HL-60 (cell line): Measurements from ENCODE around the gene RAP1GAP2.

Experiments
- DNase-seq, 2 experiments: peaks; one replicate each; pipeline ENCODE4 v3.0.0-alpha.2; 2010 to 2020; ENCODE audit warnings: low read depth in 1 of 2, low spot score in 1 of 2
- H3K27ac ChIP-seq: fragments of 250-450 bp; sonication (Bioruptor Pico); replicated peaks from 2 replicates; pipeline ENCODE4 v1.5.1; 2020; ENCODE audit warnings: mild to moderate bottlenecking, moderate library complexity
- H3K27me3 ChIP-seq: fragments of 250-450 bp; sonication (Bioruptor Pico); 2 replicates; pipeline ENCODE4 v1.5.1; 2021; ENCODE audit warnings: mild to moderate bottlenecking, moderate library complexity; ENCODE audit not compliant: insufficient read depth, poor library complexity, severe bottlenecking
- H3K4me3 ChIP-seq: replicated peaks from 2 replicates; pipeline ENCODE4 v1.5.1; 2011; ENCODE audit warnings: mild to moderate bottlenecking, control low read depth, low read length; ENCODE audit not compliant: insufficient read depth
- GABPA ChIP-seq: IDR thresholded peaks from 2 replicates; pipeline ENCODE4 v1.6.1; 2012; ENCODE audit warnings: low read depth
- POLR2AphosphoS5 ChIP-seq: IDR thresholded peaks from 2 replicates; pipeline ENCODE4 v1.6.1; 2012; ENCODE audit warnings: low read depth
- SPI1 ChIP-seq: IDR thresholded peaks from 2 replicates; pipeline ENCODE4 v1.6.1; 2012; ENCODE audit warnings: low read depth, mild to moderate bottlenecking, borderline replicate concordance
- TF ChIP-seq, protein P1 (sequence below): IDR thresholded peaks from one replicate; pipeline ENCODE4 v1.5.1; 2011; ENCODE audit warnings: low read length, control low read depth, inconsistent platforms; ENCODE audit not compliant: insufficient read depth
- TF ChIP-seq, protein P2 (sequence below): IDR thresholded peaks from 2 replicates; pipeline ENCODE4 v1.6.1; 2012; ENCODE audit warnings: low read depth; ENCODE audit not compliant: insufficient replicate concordance

The RAP1GAP2 gene

GRCh38 chr17:2871205-2871604 is 75.0 kb downstream of the RAP1GAP2 start:
- no peak overlapping the region for H3K27ac ChIP-seq

GRCh38 chr17:2871720-2872119 is 75.5 kb downstream of the RAP1GAP2 start:
- TF ChIP-seq, protein P1, sequence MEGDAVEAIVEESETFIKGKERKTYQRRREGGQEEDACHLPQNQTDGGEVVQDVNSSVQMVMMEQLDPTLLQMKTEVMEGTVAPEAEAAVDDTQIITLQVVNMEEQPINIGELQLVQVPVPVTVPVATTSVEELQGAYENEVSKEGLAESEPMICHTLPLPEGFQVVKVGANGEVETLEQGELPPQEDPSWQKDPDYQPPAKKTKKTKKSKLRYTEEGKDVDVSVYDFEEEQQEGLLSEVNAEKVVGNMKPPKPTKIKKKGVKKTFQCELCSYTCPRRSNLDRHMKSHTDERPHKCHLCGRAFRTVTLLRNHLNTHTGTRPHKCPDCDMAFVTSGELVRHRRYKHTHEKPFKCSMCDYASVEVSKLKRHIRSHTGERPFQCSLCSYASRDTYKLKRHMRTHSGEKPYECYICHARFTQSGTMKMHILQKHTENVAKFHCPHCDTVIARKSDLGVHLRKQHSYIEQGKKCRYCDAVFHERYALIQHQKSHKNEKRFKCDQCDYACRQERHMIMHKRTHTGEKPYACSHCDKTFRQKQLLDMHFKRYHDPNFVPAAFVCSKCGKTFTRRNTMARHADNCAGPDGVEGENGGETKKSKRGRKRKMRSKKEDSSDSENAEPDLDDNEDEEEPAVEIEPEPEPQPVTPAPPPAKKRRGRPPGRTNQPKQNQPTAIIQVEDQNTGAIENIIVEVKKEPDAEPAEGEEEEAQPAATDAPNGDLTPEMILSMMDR = no peak
- no peak for TF ChIP-seq POLR2AphosphoS5
- TF ChIP-seq GABPA = no peak
- TF ChIP-seq, protein P2, sequence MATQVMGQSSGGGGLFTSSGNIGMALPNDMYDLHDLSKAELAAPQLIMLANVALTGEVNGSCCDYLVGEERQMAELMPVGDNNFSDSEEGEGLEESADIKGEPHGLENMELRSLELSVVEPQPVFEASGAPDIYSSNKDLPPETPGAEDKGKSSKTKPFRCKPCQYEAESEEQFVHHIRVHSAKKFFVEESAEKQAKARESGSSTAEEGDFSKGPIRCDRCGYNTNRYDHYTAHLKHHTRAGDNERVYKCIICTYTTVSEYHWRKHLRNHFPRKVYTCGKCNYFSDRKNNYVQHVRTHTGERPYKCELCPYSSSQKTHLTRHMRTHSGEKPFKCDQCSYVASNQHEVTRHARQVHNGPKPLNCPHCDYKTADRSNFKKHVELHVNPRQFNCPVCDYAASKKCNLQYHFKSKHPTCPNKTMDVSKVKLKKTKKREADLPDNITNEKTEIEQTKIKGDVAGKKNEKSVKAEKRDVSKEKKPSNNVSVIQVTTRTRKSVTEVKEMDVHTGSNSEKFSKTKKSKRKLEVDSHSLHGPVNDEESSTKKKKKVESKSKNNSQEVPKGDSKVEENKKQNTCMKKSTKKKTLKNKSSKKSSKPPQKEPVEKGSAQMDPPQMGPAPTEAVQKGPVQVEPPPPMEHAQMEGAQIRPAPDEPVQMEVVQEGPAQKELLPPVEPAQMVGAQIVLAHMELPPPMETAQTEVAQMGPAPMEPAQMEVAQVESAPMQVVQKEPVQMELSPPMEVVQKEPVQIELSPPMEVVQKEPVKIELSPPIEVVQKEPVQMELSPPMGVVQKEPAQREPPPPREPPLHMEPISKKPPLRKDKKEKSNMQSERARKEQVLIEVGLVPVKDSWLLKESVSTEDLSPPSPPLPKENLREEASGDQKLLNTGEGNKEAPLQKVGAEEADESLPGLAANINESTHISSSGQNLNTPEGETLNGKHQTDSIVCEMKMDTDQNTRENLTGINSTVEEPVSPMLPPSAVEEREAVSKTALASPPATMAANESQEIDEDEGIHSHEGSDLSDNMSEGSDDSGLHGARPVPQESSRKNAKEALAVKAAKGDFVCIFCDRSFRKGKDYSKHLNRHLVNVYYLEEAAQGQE = no peak
- TF ChIP-seq SPI1 = no peak
- Histone ChIP-seq H3K27ac (no peak overlapping the region), H3K4me3 (no peak overlapping the region), H3K27me3 (no peaks in the 10 kb centered on the region)
- DNase-seq = no peak

More at GRCh38 chr17:2871205-2871604, 75.0 kb downstream of the RAP1GAP2 start:
- no peaks in the 10 kb centered on the region for H3K27me3 ChIP-seq
- no peak for TF ChIP-seq SPI1
- TF ChIP-seq POLR2AphosphoS5 = no peak
- TF ChIP-seq, protein P2 = no peak
- TF ChIP-seq, protein P1 = no peak
- TF ChIP-seq GABPA = no peak
- no peak for DNase-seq
- H3K4me3 ChIP-seq = no peak overlapping the region

GRCh38 chr17:2872282-2872681 is 76.0 kb downstream of the RAP1GAP2 start:
- H3K4me3 ChIP-seq = no peak overlapping the region
- TF ChIP-seq, protein P2 = no peak
- TF ChIP-seq, protein P1 = no peak
- TF ChIP-seq GABPA (no peak), SPI1 (no peak), POLR2AphosphoS5 (no peak)
- DNase-seq = no peak
- H3K27ac ChIP-seq = no peak overlapping the region
- H3K27me3 ChIP-seq = no peaks in the 10 kb centered on the region
